H9 (cell line): Measurements from ENCODE around the gene HOMER1. TPM values are rescaled to one million over a fixed set of nuclear protein-coding genes. Genes with fewer than 3 reads are reported as not detected.

ENCODE experiments used
- DNase-seq: peaks from one replicate; pipeline ENCODE4 v3.0.0-alpha.2; 2017
- H2AFZ ChIP-seq: one replicate; pipeline ENCODE4 v1.6.1; 2013; ENCODE audit warnings: mild to moderate bottlenecking, low read length, control low read depth, moderate library complexity
- H2AK5ac ChIP-seq: 2 replicates; pipeline ENCODE4 v1.6.1; 2013; ENCODE audit warnings: low read length, control low read depth, mixed read lengths; ENCODE audit not compliant: insufficient read length
- H2BK120ac ChIP-seq: one replicate; pipeline ENCODE4 v1.6.1; 2013; ENCODE audit warnings: low read depth, mild to moderate bottlenecking, low read length, control low read depth, inconsistent platforms; ENCODE audit not compliant: poor library complexity, severe bottlenecking
- H2BK12ac ChIP-seq: 2 replicates; pipeline ENCODE4 v1.6.1; 2013; ENCODE audit warnings: low read length, control low read depth, mixed read lengths, low read depth; ENCODE audit not compliant: insufficient read length
- H2BK15ac ChIP-seq: 2 replicates; pipeline ENCODE4 v1.6.1; 2013; ENCODE audit warnings: low read depth, low read length, control low read depth
- H2BK20ac ChIP-seq: one replicate; pipeline ENCODE4 v1.6.1; 2013; ENCODE audit warnings: low read depth, mild to moderate bottlenecking, low read length, control low read depth, inconsistent platforms; ENCODE audit not compliant: poor library complexity, severe bottlenecking
- H2BK5ac ChIP-seq: 2 replicates; pipeline ENCODE4 v1.6.1; 2013; ENCODE audit warnings: low read length, control low read depth, mixed read lengths; ENCODE audit not compliant: insufficient read length
- H3K14ac ChIP-seq: 2 replicates; pipeline ENCODE4 v1.6.1; 2013; ENCODE audit warnings: low read length, control low read depth; ENCODE audit not compliant: insufficient read depth
- H3K18ac ChIP-seq: 2 replicates; pipeline ENCODE4 v1.6.1; 2013; ENCODE audit warnings: low read depth, mild to moderate bottlenecking, mixed read lengths, low read length, control low read depth; ENCODE audit not compliant: insufficient read length
- H3K23ac ChIP-seq: 2 replicates; pipeline ENCODE4 v1.6.1; 2013; ENCODE audit warnings: low read length, control low read depth, mixed read lengths, low read depth; ENCODE audit not compliant: insufficient read length
- H3K23me2 ChIP-seq: 2 replicates; pipeline ENCODE4 v1.6.1; 2013; ENCODE audit warnings: low read depth, mild to moderate bottlenecking, mixed read lengths, low read length, control low read depth; ENCODE audit not compliant: insufficient read length, poor library complexity, severe bottlenecking
- H3K27ac ChIP-seq: 2 replicates; pipeline ENCODE4 v1.5.1; 2013; ENCODE audit warnings: low read length, control low read depth, mixed read lengths, low read depth; ENCODE audit not compliant: insufficient read length
- H3K27me3 ChIP-seq: 2 replicates; pipeline ENCODE4 v1.6.1; 2013; ENCODE audit warnings: low read length, control low read depth, inconsistent platforms; ENCODE audit not compliant: insufficient read depth
- H3K4ac ChIP-seq: 2 replicates; pipeline ENCODE4 v1.6.1; 2013; ENCODE audit warnings: low read depth, mild to moderate bottlenecking, control low read depth, inconsistent platforms, low read length, moderate library complexity
- H3K4me1 ChIP-seq: 2 replicates; pipeline ENCODE4 v1.6.1; 2013; ENCODE audit warnings: low read length, control low read depth, inconsistent platforms; ENCODE audit not compliant: insufficient read depth
- H3K4me2 ChIP-seq: 2 replicates; pipeline ENCODE4 v1.6.1; 2013; ENCODE audit warnings: low read length, control low read depth, mixed read lengths; ENCODE audit not compliant: insufficient read length, insufficient read depth
- H3K56ac ChIP-seq: 2 replicates; pipeline ENCODE4 v1.6.1; 2013; ENCODE audit warnings: low read depth, mild to moderate bottlenecking, mixed read lengths, low read length, control low read depth; ENCODE audit not compliant: insufficient read length
- H3K79me1 ChIP-seq: 2 replicates; pipeline ENCODE4 v1.6.1; 2013; ENCODE audit warnings: low read depth, mild to moderate bottlenecking, moderate library complexity, low read length, control low read depth, inconsistent platforms; ENCODE audit not compliant: insufficient read depth, poor library complexity, severe bottlenecking
- H3K79me2 ChIP-seq: 2 replicates; pipeline ENCODE4 v1.6.1; 2013; ENCODE audit warnings: low read length, control low read depth, inconsistent platforms; ENCODE audit not compliant: insufficient read depth
- H3K9ac ChIP-seq: 2 replicates; pipeline ENCODE4 v1.6.1; 2013; ENCODE audit warnings: low read length, control low read depth, mixed read lengths; ENCODE audit not compliant: insufficient read length; ENCODE audit errors: extremely low read depth
- H3K9me3 ChIP-seq: one replicate; pipeline ENCODE4 v1.6.1; 2013; ENCODE audit warnings: low read depth, low read length, inconsistent platforms; ENCODE audit not compliant: control insufficient read depth
- H3T11ph ChIP-seq: one replicate; pipeline ENCODE4 v1.6.1; 2013; ENCODE audit warnings: mild to moderate bottlenecking, low read length, control low read depth, inconsistent platforms
- H4K20me1 ChIP-seq: one replicate; pipeline ENCODE4 v1.6.1; 2013; ENCODE audit not compliant: control insufficient read depth, insufficient read length, insufficient read depth
- H4K5ac ChIP-seq: 2 replicates; pipeline ENCODE4 v1.6.1; 2013; ENCODE audit warnings: low read depth, mild to moderate bottlenecking, mixed read lengths, low read length, control low read depth; ENCODE audit not compliant: insufficient read length
- H4K8ac ChIP-seq: replicated peaks from 2 replicates; pipeline ENCODE4 v1.6.1; 2013; ENCODE audit warnings: low read length, control low read depth, mixed read lengths, low read depth; ENCODE audit not compliant: insufficient read length
- H4K91ac ChIP-seq: 2 replicates; pipeline ENCODE4 v1.6.1; 2013; ENCODE audit warnings: low read depth, mild to moderate bottlenecking, moderate library complexity, mixed read lengths, low read length, control low read depth; ENCODE audit not compliant: insufficient read length
- H3K27ac Mint-ChIP-seq, 3 experiments: 2 replicates in 2 of 3; 3 replicates in 1 of 3; pipeline ENCODE4 v1.8.0; 2020 to 2021; ENCODE audit warnings: mixed read lengths in 3 of 3, mild to moderate bottlenecking in 1 of 3, moderate library complexity in 1 of 3
- H3K27me3 Mint-ChIP-seq: 2 replicates; pipeline ENCODE4 v1.8.0; 2021; ENCODE audit warnings: low read depth, mild to moderate bottlenecking, moderate library complexity, mixed read lengths
- H3K36me3 Mint-ChIP-seq, 3 experiments: 2 replicates in 2 of 3; 3 replicates in 1 of 3; pipeline ENCODE4 v1.8.0; 2020 to 2021; ENCODE audit warnings: low read depth in 3 of 3, mixed read lengths in 3 of 3; ENCODE audit not compliant: insufficient read depth in 1 of 3
- H3K4me1 Mint-ChIP-seq, 2 experiments: 2 replicates each; pipeline ENCODE4 v1.8.0; 2020; ENCODE audit warnings: mixed read lengths in 2 of 2
- H3K4me3 Mint-ChIP-seq, 2 experiments: 2 replicates in 1 of 2; 3 replicates in 1 of 2; pipeline ENCODE4 v1.8.0; 2020 to 2021; ENCODE audit warnings: mild to moderate bottlenecking in 2 of 2, mixed read lengths in 2 of 2, moderate library complexity in 1 of 2
- H3K9me3 Mint-ChIP-seq, 2 experiments: 2 replicates in 1 of 2; 3 replicates in 1 of 2; pipeline ENCODE4 v1.8.0; 2020; ENCODE audit warnings: mild to moderate bottlenecking in 2 of 2, mixed read lengths in 2 of 2, moderate library complexity in 1 of 2
- CTCF ChIP-seq: fragments of 200-600 bp; sonication (generic); conservative IDR thresholded peaks from 3 replicates; pipeline ENCODE4 v1.8.0; 2021; ENCODE audit warnings: antibody characterized with exemption, mild to moderate bottlenecking
- total RNA-seq: library from RNA; stranded (reverse); gene quantifications from 2 replicates; pipeline ENCODE4 v1.2.1, GENCODE V29; 2021

Gene HOMER1
- total RNA-seq, 1 experiment from 2014 or later: 39.5 TPM

GRCh38 chr5:79474367-79475151, 39.4 kb downstream of the HOMER1 start:
- H3T11ph ChIP-seq: no peak overlapping the region
- no peak overlapping the region for H3K4me2 ChIP-seq
- no peaks in the 10 kb centered on the region for H3K9me3 ChIP-seq
- H3K79me2 ChIP-seq: peaks cover 9% of the 10 kb centered on the region; the same call in 1 of the 2 replicates
- no peak overlapping the region for H4K91ac ChIP-seq
- no peak overlapping the region for H3K14ac ChIP-seq
- Mint-ChIP-seq H3K4me3 (no peak overlapping the region), H3K27me3 (no peaks in the 10 kb centered on the region), H3K27ac (peak overlapping the region in 2 of 3 experiments; percentile 5 to 89; a peak in 3 of 7 replicates), H3K4me1 (peaks cover 59 to 60% of the 10 kb centered on the region in 2 experiments), H3K36me3 (no peaks in the 10 kb centered on the region), H3K9me3 (no peaks in the 10 kb centered on the region)
- H4K20me1 ChIP-seq: no peaks in the 10 kb centered on the region
- H3K23me2 ChIP-seq: no peaks in the 10 kb centered on the region
- H3K23ac ChIP-seq: no peak overlapping the region
- H2BK5ac ChIP-seq: no peak overlapping the region
- H2BK12ac ChIP-seq: no peak overlapping the region
- H3K27me3 ChIP-seq: no peaks in the 10 kb centered on the region
- H3K4ac ChIP-seq: no peak overlapping the region
- no peak overlapping the region for H2AK5ac ChIP-seq
- H2BK20ac ChIP-seq: no peak overlapping the region
- no peaks in the 10 kb centered on the region for H3K79me1 ChIP-seq
- no peak overlapping the region for H3K56ac ChIP-seq
- H3K18ac ChIP-seq: no peak overlapping the region
- TF ChIP-seq CTCF: no peak
- H3K4me1 ChIP-seq: peaks cover 5% of the 10 kb centered on the region; the same call in 1 of the 2 replicates
- no peak overlapping the region for H3K27ac ChIP-seq
- no peak overlapping the region for H4K5ac ChIP-seq
- no peak for DNase-seq
- no peak overlapping the region for H2BK15ac ChIP-seq
- no peak overlapping the region for H3K9ac ChIP-seq
- H2AFZ ChIP-seq: no peak overlapping the region
- no peak overlapping the region for H2BK120ac ChIP-seq
- no peak overlapping the region for H4K8ac ChIP-seq
